NCI-H774 (cell line): ENCODE results near the gene PDZK1IP1.

Experiments
- DNase-seq: peaks from one replicate; lab custom pipeline; 2025; lab: John Stamatoyannopoulos, UW

PDZK1IP1 gene, protein sequence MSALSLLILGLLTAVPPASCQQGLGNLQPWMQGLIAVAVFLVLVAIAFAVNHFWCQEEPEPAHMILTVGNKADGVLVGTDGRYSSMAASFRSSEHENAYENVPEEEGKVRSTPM

DNA sequence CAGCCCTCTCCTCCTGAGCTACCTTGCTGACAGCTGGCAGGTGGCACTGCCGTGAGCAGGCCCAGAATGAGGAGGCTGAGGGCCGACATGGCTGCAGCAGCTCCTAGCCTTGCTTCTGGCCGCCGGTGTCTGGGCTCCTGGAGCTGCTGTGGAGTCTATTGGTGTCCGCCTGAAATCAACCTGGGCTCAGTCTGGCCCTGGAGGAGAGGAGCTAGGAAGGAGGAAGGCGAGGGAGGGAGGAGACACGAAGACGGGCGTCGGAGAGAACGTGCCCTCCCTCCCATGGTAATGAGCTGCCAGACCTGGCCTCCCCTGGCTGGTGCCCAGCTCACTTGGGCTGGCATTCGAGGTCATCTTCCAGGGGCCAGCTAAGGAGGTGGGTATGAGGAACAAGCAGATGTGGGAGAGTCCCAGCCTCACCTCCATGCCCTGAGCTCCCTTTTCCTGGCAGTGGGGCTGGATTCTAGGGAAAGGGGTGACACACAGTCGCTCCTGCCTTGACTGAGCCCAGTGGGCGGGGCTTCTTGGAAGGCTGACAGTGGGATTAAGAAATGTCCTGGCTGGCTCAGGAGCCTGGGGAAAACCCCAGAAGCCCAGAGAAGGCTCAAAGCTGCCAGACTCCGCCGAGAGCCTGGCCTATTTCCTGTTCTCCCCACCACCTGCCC, at the start of gene PDZK1IP1:
TSS of gene PDZK1IP1 (minus strand) at position 193 of the 665 bp plus-strand sequence. CDS start at position 89, 104 bp downstream.
- DNase-seq, result no peak

DNA sequence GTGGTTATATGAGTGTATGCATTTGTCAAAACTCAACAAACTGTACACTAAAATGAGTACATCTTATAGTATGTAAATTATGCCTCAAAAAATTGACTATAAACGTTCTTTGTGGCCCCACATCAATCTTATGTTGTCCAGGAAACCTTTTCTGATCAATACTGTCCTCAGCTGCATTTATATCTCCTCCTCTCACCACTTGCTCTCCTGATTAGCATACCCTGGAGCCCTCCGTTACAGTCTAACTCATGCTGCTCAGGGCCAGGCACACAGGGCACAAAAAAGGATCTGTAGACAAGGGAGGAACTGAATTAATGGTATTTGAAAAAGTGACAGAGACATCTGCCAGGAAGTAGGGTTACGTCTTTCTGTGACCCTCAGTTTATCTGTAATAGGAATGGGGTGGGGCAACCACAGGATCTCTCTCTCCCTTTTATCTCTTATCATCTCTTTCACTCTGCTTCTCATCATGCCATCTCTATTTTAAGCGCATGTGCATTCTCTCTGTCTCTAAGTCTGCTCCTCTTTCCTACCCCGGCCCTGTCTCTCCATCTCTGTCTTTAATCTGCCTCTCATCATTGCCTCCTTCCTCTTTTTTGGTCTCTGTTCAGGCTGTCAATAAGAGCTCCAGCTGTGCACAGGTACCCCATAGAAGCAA, 49.2 kb upstream of the PDZK1IP1 start:
- no peak for DNase-seq

DNA sequence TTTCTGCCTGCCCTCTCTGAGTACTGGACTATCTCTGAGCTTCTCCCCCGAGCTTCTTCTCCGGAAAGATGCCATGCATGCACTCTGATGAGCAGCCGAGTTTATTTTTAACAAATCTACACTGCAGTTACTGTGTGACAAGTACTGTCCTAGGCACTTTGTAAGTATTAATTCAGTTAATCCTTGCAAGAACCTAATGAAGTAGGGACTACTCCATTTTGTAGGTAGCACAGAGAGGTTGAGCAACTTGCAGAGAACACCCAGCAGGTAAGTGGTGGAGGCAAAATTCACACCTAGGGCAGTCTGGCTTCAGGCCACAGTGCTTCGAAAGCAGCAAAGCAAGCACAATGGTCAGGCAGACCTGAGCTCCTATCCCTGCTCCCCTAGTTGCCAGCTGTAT, 46.0 kb upstream of the PDZK1IP1 start:
- no peak for DNase-seq

DNA sequence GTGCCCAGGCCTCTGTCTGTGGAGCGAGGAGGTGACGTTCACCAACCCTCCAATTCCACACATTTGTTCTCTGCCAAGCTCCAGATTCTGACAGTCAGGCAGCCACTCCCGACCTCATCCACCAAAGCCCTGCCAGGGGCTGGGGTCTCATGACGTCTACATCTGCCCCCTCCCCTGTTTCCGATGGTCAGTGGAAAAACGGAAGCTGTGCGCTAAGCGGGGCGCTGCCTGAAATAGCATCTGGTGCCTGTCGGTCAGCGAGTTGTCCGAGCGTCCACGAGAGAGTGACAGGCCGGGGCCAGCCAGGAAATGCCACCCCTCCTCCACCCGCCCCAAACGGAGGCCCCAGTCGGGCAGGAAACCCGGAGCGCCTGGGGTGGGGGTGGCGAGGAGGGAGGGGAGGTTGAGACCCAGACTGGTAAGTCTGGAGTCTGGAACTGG, 45.4 kb upstream of the PDZK1IP1 start:
- no peak for DNase-seq

DNA sequence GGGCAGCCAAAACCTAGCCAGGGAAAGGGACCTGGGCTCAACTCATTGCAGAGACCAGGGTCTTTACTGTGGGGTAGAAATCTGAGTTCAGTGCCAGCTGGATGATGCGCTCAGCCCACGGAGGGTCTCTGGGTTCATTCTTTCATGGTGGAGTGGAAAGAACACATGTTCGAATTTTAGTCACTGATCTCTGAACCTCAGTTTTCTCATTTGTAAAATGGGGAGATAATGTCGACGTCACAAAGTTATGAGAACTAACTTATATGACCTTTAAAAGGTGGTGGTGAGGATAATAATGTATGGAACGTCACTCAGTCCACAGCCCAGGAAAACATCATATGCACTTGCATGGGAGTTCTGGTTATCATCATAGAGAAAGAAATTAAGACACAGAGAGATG, 43.4 kb upstream of the PDZK1IP1 start:
- DNase-seq, result no peak

DNA sequence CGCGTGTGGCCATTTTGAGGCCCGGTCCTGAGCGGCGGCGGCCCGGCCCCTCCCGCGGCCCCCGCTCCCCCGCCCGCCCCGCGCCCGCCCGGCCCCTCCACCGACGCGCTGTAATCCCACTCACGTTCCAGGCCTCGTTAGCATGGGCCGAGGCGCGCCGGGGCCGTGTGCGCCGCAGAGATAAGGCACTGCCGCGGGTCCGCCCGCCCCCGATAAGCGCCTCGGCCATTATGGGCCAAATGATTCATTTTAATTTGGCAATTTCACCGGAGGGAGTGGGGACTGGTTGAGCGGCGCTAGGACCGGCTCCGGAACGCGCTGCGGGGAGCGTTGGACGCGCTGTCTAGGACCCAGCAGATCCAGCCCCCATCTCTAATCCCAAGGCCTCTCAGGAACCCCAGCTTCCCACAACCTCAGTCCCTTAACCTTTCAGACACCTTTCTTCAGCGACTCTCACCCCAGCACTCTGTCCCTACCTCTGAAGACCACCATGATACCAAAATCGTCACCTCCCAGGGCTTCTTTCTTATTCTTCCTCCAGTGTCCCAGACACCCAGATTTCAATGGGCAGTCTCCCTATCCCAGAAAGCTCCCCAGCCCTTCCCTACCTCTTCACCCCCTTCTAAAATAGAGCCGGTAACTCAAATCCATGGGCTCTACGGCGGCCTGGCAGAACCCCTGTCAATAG, 42.5 kb upstream of the PDZK1IP1 start, which contains the start of gene TAL1:
TSS of gene TAL1 (minus strand) at position 39 of the 688 bp plus-strand sequence. CDS start 6,337 bp downstream, outside the sequence.
- no peak for DNase-seq

DNA sequence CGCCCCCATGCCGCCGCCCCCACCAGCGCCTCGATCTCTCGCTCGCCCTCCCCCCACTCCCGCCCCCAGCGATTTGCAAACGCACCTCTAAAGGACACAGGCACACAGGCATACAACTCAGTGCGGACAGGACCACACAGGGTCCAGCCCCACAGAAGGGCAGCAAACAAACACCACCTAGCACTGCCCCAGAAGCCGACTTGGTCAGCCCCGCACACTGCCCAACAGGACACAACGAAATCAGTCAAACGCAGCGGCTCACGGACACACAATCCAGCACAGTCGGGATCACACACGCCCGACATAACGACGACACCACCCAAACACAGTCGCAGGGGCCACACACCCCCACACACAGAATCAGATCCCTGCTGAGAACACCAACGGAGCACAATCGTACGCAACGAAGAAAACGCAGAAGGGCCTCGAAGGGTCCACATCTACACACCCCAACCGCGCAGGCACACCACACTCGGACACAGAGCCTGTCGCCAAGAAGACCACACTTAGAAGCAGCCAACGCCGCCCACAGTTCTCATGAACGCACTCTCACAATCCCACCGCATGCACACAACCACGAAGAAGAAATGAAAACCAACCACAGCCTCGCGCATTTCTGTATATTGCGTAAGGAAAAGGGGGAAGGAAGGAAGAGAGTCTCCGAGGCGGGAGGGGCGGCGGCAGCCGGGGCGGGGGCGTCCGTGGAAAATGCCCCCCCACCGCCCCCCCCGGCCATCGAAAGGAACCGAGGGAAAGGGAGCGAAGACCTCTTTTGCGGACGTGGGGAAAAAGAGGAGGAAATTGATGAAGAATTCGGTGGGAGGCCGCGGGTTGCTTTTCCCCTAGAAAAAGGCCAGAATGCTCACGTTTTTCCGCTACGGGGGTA, 41.7 kb upstream of the PDZK1IP1 start:
- no peak for DNase-seq

DNA sequence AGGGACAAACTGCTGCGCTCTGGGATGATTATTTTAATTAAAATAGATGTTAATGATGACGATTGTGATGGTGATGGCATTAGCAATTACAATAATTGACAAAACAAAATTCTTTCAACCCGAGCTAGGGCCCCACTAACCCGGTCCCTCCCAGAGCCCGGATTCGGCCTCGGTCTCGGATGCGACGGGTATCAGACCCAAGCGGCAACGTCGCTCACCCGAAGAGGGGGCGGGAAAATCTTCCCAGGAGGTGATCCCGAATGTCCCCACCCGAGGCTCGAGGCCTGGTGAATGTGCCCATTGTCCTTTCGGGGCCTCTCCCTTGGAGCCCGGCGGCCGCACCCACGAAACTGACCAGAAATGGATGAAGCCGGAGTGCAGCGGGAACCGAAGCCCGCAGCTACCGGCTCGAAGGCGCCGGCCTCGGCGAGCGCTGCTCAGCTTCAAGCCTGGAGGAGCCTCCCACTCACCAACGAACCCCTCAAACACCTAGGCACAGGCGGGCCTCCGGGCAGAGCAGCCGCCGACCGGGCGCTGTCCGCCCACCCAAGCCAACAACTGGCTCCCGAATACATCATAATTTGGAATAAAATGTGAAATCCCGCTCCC, 41.0 kb upstream of the PDZK1IP1 start:
- no peak for DNase-seq

DNA sequence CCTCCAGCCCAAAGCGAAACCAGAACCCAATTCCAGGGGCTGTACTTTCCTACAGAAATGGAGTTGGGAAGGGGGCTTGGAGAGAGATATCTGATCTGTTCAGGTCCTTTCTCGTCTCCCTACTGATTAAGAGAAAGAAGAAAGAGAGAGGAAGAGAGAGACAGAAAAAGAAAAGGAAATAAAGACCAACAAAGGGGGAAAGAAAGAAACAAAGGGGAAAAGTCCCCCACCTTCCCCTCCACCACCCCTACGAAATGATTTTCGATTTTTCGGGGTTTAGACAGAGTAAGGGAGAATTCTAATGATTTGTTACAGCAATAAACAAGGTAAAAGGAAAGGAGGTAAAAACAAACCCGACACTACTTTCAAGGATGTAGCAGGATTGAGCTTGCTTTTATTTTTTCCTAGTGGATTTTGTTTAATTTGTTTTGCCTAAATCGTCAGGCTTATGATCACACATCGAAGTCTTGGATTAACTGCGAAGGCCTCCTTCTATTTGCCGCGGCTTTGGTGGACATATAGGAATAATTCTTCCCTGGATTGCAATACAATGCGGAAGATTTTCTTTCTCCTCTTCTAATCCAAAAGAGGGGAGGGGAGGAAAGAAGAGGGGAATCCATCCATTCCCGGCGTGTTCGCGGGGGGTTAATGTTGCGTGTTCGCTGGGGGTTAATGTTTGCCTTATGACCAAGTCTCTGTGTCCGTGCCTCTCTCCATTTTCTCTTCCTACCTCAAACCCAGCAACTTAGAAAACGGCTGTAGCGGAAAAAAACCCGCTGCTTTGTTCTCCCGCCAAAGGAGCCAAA, 40.3 kb upstream of the PDZK1IP1 start:
- DNase-seq, result no peak

DNA sequence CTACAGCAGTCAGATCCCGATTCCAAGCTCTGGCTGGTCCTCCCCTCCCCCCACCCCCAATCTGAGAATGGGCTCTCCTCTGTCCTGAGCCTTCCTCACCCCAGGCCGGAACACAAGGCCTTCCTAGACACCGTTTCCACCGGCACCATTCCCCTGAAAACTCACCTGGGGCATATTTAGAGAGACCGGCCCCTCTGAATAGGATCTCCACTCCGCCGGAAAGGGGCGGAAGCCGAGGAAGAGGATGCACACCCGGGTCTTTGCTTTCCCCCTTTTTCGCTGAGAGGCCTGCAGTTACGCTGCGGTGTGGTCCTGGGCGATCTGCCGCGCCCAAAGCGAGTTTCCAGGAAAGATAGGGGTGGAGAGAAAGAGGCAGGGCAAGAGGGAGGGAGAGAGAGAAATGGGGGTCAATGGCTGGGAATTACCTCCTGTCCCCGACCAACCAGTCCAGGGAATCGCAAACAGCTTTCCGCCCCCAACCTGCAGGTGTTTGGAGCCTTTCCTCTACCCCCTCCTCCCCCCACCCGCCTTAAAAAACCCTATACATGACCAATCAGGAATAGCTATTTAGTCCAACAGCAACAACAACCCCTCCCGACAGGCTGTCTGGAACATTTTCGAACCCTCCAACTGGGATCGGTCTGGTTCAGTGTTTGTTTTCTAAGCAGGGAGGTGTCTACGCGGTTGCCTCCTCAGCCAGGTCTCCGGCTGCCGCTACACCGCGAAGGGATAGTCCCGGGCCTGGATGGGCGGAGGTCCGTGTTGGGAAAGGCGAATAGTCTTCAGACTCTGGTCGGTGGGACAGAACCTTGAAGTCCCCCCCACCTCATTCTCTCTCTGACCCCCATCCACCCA, 39.4 kb upstream of the PDZK1IP1 start:
- no peak for DNase-seq

DNA sequence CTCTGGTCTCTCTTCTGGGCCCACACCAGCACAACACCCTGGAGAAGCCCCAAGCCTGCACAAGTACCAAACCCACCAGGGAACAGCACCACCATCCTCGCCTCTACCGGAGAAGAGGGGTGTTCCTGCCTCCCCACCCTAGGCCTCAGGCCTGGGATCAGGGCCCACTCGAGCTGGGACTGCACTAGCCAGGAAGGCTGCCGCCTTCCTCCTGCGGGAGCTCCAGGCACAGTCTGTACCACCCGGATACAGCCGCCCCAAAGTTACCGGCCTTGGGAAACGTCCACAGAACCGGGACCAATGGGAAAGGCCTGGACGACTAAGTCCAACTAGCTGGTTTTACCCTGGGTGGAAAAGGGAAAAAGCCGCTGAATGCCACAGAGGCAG, 38.8 kb upstream of the PDZK1IP1 start:
- DNase-seq, result no peak

DNA sequence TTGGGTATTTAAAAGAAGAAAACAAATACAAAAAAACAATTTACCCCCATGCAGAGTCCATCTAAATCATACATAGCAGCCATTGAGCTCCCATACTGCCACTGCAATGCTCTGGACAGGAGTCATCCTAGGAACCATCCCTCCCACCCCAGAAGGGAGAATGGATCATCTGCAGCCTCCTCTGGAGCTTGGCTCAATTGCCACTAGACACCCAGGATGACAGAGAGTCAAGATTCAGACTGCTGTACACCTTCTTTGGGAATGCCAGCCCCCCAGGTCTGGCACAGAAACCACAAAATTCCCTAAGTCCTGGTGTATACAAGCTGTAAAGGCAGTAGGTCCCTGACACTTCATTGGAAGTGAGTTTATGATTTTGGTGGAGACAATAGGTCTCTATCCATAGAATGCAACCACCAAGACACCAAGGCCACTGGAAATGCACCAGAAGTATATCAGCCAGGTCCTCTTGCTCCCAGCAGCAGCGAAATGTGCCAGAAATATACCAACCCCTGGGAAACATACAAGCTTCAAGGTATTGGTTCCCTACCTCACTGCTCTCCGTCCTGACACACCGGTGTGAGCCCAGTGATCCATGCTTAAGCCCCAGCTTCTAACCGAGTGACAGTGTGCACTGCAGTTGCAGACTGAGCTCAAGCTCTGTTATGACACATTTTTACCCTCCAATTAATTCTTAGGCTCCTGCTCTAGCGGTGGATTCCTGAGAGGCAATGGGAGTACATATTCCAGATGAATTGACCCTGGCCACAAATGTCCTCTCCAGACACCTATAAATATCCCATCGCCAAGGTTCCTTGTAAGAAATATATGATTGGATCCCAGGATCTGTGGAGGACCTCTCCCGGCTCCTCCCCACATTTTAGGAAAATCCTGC, 37.8 kb upstream of the PDZK1IP1 start:
- DNase-seq, result no peak

DNA sequence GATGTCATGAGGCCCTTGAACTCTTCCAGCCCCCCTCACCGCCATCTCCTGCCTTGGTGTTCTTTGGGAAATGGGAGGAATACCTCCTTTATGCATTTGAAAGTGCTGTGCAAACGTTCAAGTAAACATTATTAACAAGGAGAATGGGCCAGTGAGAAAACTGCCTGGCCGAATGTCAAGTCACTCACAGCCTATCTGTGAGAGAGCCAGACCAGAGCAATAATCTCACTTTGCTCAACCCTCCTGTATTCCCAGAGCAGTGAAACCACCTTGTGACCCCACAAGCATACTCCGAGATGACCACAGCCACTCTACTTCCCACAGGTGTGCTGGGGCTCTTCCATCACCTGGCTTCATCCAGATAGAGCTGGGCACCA, 37.0 kb upstream of the PDZK1IP1 start:
- no peak for DNase-seq

DNA sequence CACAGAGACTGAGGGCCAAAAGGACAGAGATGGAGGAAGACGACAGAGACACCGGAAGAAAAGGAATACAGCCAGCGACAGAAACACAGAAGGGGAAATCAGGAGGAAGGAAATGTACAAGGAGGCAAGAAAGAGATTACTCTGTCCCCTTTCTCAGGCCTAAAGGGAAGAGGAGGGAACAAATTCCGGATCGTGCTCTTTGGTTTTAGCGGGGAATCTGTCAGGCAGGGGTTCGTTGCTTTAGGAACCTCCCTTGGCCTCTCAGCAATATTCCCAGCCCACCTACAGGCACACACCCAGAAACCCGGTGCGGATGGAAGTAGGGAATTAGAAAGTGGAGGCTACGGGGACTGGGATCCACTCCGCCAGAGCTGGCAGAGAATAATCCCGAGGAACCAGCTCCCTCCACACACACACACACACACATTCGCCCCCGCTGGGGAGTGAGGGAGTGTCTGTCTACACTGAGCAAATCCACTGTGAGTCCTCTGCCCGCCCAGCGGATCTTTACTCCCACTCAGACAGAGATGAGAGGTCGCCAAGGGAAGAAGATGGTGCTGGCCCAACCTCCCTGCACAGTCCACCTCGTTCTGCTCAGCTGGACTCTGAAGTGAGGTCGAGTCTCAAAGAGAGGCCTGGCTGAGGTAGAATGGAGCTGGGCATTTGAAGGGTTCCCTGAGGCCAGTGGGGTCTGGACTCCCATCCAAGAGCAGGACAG, 36.4 kb upstream of the PDZK1IP1 start:
- DNase-seq, result no peak

DNA sequence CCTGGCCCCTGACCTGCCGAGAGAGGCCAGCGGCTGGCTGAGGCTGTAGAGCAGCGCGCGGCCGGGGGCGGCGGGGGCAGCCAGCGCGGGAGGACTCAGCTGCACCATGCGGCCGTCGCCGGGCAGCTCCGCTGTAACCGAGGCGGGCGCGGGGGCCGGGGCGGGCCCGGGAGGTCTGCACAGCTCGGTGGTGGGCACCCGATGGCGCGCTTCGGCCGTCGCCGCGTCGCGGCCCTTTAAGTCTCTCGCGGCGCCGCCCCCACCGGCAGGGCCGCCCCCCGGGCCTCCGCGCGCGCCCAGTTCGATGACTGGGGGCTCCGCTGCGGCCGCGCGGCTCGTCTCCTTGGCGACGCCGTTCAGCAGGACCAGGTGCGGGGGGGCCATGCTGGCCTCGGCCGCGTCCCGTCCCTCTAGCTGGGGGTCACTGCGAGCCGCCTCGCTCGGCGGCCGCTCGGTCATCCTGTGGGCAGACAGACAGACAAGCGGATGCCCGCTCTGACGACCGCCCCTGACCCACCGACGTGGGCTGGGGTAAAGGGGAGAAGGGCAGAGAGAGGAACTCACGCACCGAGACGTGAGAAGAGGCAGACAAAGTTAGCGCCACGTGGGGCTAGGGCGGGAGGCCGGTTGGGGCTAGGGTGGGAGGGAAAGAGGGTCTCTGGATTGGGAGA, 35.7 kb upstream of the PDZK1IP1 start:
- no peak for DNase-seq

DNA sequence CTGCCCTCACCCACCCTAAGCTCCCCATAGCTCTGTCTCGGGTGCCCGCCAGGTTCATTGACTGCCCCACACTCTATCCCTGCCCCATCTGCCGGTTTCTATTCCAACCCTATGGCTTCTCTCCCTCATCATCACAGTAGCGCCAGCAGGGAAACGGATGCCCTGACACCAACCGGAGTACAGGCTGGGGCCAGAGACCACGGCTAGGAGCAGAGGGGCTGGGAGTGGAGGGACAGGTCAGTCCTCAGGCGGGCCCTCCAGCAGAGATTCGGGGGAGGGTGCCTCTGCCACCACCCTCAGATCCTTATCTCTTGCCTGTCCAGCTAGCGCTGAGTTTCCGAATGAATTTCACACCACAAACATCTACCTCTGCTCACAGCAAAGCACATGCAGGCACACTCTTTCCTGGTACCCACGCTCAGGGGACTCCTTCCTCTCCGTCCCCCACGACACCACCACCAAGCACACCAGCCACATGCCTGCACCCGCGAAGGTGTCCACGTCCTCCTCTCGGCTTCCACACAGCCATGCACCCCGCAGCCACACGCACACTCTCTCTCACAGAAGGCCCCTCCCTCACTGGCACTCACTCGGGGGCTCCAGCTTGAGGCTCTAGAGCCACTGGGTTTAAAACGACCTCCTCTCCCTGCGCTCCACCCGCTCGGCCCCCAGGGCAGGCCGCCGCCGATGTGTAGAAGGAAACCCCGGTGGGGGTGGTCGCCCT, 35.0 kb upstream of the PDZK1IP1 start:
- no peak for DNase-seq
